ENCODE data around the gene TBCCD1. TPM values are rescaled to one million over a fixed set of nuclear protein-coding genes. Genes with fewer than 3 reads are reported as not detected.

The TBCCD1 gene
- total RNA-seq, 1 experiment from 2014 or later: 7.4 TPM

- H3K23ac ChIP-seq (ENCODE audit: insufficient read length, low read depth, low read length): no peak overlapping the region
- TF ChIP-seq CTCF (conservative IDR thresholded peaks at IDR 0.05): no peak
- H3K27me3 Mint-ChIP-seq (ENCODE audit: low read depth): peaks cover 13% of the 10 kb centered on the region
- no peak overlapping the region for H4K91ac ChIP-seq (ENCODE audit: insufficient read length, low read depth, low read length)
- no peak overlapping the region for H3K4me3 Mint-ChIP-seq
- no peak overlapping the region for H4K8ac ChIP-seq (replicated peaks; ENCODE audit: insufficient read length, low read depth, low read length)
- no peak overlapping the region for H3K4me2 ChIP-seq (ENCODE audit: insufficient read depth, insufficient read length, low read length)
- H3K36me3 Mint-ChIP-seq (ENCODE audit: insufficient read depth in 1 of 3, low read depth in 3 of 3): no peaks in the 10 kb centered on the region
- no peaks in the 10 kb centered on the region for H3K23me2 ChIP-seq (ENCODE audit: insufficient read length, low read depth, low read length, poor library complexity, severe bottlenecking)
- no peak overlapping the region for H3K27ac ChIP-seq (ENCODE audit: insufficient read length, low read depth, low read length)
- no peak overlapping the region for H3K18ac ChIP-seq (ENCODE audit: insufficient read length, low read depth, low read length)
- H2AFZ ChIP-seq (ENCODE audit: low read length): no peak overlapping the region
- no peak overlapping the region for H2BK15ac ChIP-seq (ENCODE audit: low read depth, low read length)
- no peak overlapping the region for H2BK120ac ChIP-seq (ENCODE audit: low read depth, low read length, poor library complexity, severe bottlenecking)
- no peaks in the 10 kb centered on the region for H4K20me1 ChIP-seq (ENCODE audit: control insufficient read depth, insufficient read depth, insufficient read length)
- H3K9me3 Mint-ChIP-seq: no peaks in the 10 kb centered on the region
- no peaks in the 10 kb centered on the region for H3K4me1 ChIP-seq (ENCODE audit: insufficient read depth, low read length)
- H3K4ac ChIP-seq (ENCODE audit: low read depth, low read length): no peak overlapping the region
- no peaks in the 10 kb centered on the region for H3K9me3 ChIP-seq (ENCODE audit: control insufficient read depth, low read depth, low read length)
- H2BK5ac ChIP-seq (ENCODE audit: insufficient read length, low read length): no peak overlapping the region
- no peak for DNase-seq
- WGBS (ENCODE audit: extremely low coverage, insufficient read length, low lambda C conversion rate): no CpG with 5 or more reads among the region's 2 CpGs
- no peak overlapping the region for H4K5ac ChIP-seq (ENCODE audit: insufficient read length, low read depth, low read length)
- H3K56ac ChIP-seq (ENCODE audit: insufficient read length, low read depth, low read length): no peak overlapping the region
- H3K79me2 ChIP-seq (ENCODE audit: insufficient read depth, low read length): no peaks in the 10 kb centered on the region
- no peak overlapping the region for H2AK5ac ChIP-seq (ENCODE audit: insufficient read length, low read length)
- no peak overlapping the region for H2BK20ac ChIP-seq (ENCODE audit: low read depth, low read length, poor library complexity, severe bottlenecking)
- H3K79me1 ChIP-seq (ENCODE audit: insufficient read depth, low read depth, low read length, poor library complexity, severe bottlenecking): no peaks in the 10 kb centered on the region
- H3K4me1 Mint-ChIP-seq: peaks cover 9 to 15% of the 10 kb centered on the region in 2 experiments
- no peaks in the 10 kb centered on the region for H3K27me3 ChIP-seq (ENCODE audit: insufficient read depth, low read length)
- no peak overlapping the region for H3K14ac ChIP-seq (ENCODE audit: insufficient read depth, low read length)
- no peak overlapping the region for H3K27ac Mint-ChIP-seq
- H2BK12ac ChIP-seq (ENCODE audit: insufficient read length, low read depth, low read length): no peak overlapping the region
- H3T11ph ChIP-seq (ENCODE audit: low read length): no peak overlapping the region
- H3K9ac ChIP-seq (ENCODE audit: extremely low read depth, insufficient read length, low read length): no peak overlapping the region
Observed at GRCh38 chr3:186516646-186517045, 50.5 kb downstream of the TBCCD1 start.

All from H9 (cell line).